HepG2 (cell line): ENCODE measurements around the gene BCL2L13. TPM values are rescaled to one million over a fixed set of nuclear protein-coding genes. Genes with fewer than 3 reads are reported as not detected.

Experiments used
- ATAC-seq: fragments of 200-7000 bp; cut with Tn5 transposase; 3 replicates; pipeline ENCODE4 v1.9.1; 2020; ENCODE audit warnings: mild to moderate bottlenecking, moderate library complexity
- BruUV-seq: library from RNA; stranded (reverse); fragments of 400-500 nt; replicated peaks from 2 replicates; lab custom pipeline; 2021; lab: Mats Ljungman, UMichigan
- CTCF ChIA-PET: fragments of 300-600 bp; formaldehyde crosslinking; extraction: SDS; loops from one replicate; lab custom pipeline; 2021; ENCODE audit warnings: low total read pairs, inconsistent platforms, low intra/inter-chr PET ratio; lab: Yijun Ruan, JAX
- POLR2A ChIA-PET: fragments of 350-600 bp; sonication (Branson Sonifier 250); formaldehyde crosslinking; loops from one replicate; lab custom pipeline; 2020; ENCODE audit warnings: antibody characterized with exemption, inconsistent platforms; lab: Yijun Ruan, JAX
- DNase-seq: peaks from one replicate; pipeline ENCODE4 v3.0.0-alpha.2; 2015; ENCODE audit warnings: low spot score
- FAIRE-seq: peaks from 3 replicates; lab custom pipeline; 2011; peaks lifted over from hg19 to GRCh38; lab: Jason Lieb, UNC
- H2AFZ ChIP-seq: one replicate; pipeline ENCODE4 v1.6.1; 2011; ENCODE audit warnings: low read length, inconsistent platforms
- H3K27ac ChIP-seq: fragments of 300-600 bp; 3 replicates; pipeline ENCODE4 v1.8.0; 2011; ENCODE audit warnings: mixed run types, mild to moderate bottlenecking, mixed read lengths, low read length, inconsistent platforms; ENCODE audit not compliant: insufficient read depth; ENCODE audit errors: extremely low read length
- H3K27me3 ChIP-seq, 2 experiments: fragments of 200-600 bp in 1 of 2; 2 replicates in 1 of 2; 3 replicates in 1 of 2; pipeline versions ENCODE4 v1.6.0 to v1.8.0; 2011; ENCODE audit warnings: low read length in 2 of 2, mild to moderate bottlenecking in 2 of 2, moderate library complexity in 2 of 2, inconsistent platforms in 1 of 2; ENCODE audit not compliant: insufficient read depth in 2 of 2, control insufficient read depth in 1 of 2
- H3K36me3 ChIP-seq, 2 experiments: fragments of 200-600 bp in 1 of 2; replicated peaks in 1 of 2; 2 replicates in 1 of 2; 3 replicates in 1 of 2; pipeline versions ENCODE4 v1.5.1 to v1.8.0; 2011; ENCODE audit warnings: low read length in 2 of 2, inconsistent platforms in 1 of 2; ENCODE audit not compliant: insufficient read depth in 2 of 2, control insufficient read depth in 1 of 2
- H3K4me1 ChIP-seq: 2 replicates; pipeline ENCODE4 v1.5.1; 2012; ENCODE audit warnings: low read length, inconsistent platforms; ENCODE audit not compliant: insufficient read depth
- H3K4me2 ChIP-seq: 2 replicates; pipeline ENCODE4 v1.6.0; 2011; ENCODE audit warnings: low read depth, low read length, inconsistent platforms
- H3K4me3 ChIP-seq, 3 experiments: fragments of 200-600 bp in 1 of 3; sonication (generic), shearing (Covaris generic) in 1 of 3; replicated peaks in 1 of 3; 2 replicates each; pipeline ENCODE4 v1.5.1; 2011 to 2016; ENCODE audit warnings: low read length in 3 of 3, inconsistent platforms in 2 of 3, low read depth in 2 of 3, mild to moderate bottlenecking in 2 of 3, control low read depth in 1 of 3, mixed read lengths in 1 of 3; ENCODE audit not compliant: insufficient read depth in 1 of 3
- H3K79me2 ChIP-seq: one replicate; pipeline ENCODE4 v1.6.1; 2011; ENCODE audit warnings: low read length, inconsistent platforms; ENCODE audit not compliant: insufficient read depth
- H3K9ac ChIP-seq: 2 replicates; pipeline ENCODE4 v1.6.0; 2011; ENCODE audit warnings: mild to moderate bottlenecking, low read depth, low read length, inconsistent platforms; ENCODE audit not compliant: insufficient read depth
- H3K9me3 ChIP-seq: 2 replicates; pipeline ENCODE4 v1.5.1; 2012; ENCODE audit warnings: mild to moderate bottlenecking, low read length
- H4K20me1 ChIP-seq: 2 replicates; pipeline ENCODE4 v1.6.0; 2011; ENCODE audit warnings: inconsistent platforms, mild to moderate bottlenecking, low read length, moderate library complexity; ENCODE audit not compliant: insufficient read depth
- FOXA1 ChIP-seq, 2 experiments: fragments of 450-650 bp in 1 of 2; sonication (generic) in 1 of 2; formaldehyde crosslinking in 1 of 2; IDR thresholded peaks; 2 replicates each; pipeline versions ENCODE4 v1.4.0 to v1.6.1; 2016 to 2020; ENCODE audit warnings: missing genetic modification reagents in 1 of 2
- NCOA1 ChIP-seq: sonication (generic); formaldehyde crosslinking; IDR thresholded peaks from 2 replicates; pipeline ENCODE4 v1.9.0; 2021; ENCODE audit warnings: missing genetic modification reagents
- RAD21 ChIP-seq: fragments of 450-650 bp; formaldehyde crosslinking; IDR thresholded peaks from 2 replicates; pipeline ENCODE4 v1.5.0; 2020; ENCODE audit warnings: mild to moderate bottlenecking
- WGBS: methylation state at CpG from one replicate; pipeline ENCODE4 v1.1.6; 2017; ENCODE audit warnings: low lambda C conversion rate; 5-methylcytosine and 5-hydroxymethylcytosine counted together
- in situ Hi-C: cut with HindIII; loops from 2 replicates; pipeline ENCODE4 v1.10.0; 2017; ENCODE audit warnings: low pct_unique_long_range_greater_than_20kb; ENCODE audit not compliant: extremely low pct_ligation_motif_present
- intact Hi-C: fragments of 100-400 bp; cut with micrococcal nuclease; formaldehyde crosslinking; loops from one replicate; pipeline ENCODE4 v1.10.0; 2022; ENCODE audit not compliant: unreplicated experiment
- polyA plus RNA-seq, 8 experiments: library from polyadenylated mRNA; depleted of rRNA in 3 of 8; stranded (reverse) in 7 of 8; unstranded in 1 of 8; fragments of >200 nt; fragmentation: Illumina TruSeq in 4 of 8; extraction: Trizol in 4 of 8; gene quantifications; 2 replicates each; pipeline versions ENCODE4 v1.2.1 to v1.2.3, GENCODE V29; 2011 to 2016; ENCODE audit warnings: low read depth in 4 of 8, missing spikeins in 1 of 8, mixed read lengths in 1 of 8; ENCODE audit not compliant: insufficient read depth in 1 of 8
- total RNA-seq, 5 experiments: library from RNA; depleted of rRNA; stranded (reverse); fragments of >200 nt; fragmentation: Illumina TruSeq; extraction: Trizol; gene quantifications; 2 replicates each; pipeline ENCODE4 v1.2.3, GENCODE V29; 2016; ENCODE audit warnings: low read depth in 1 of 5
- TF ChIP-seq, protein P1 (sequence below): IDR thresholded peaks from 2 replicates; pipeline ENCODE4 v1.6.1; 2018; ENCODE audit warnings: missing genetic modification reagents, mild to moderate bottlenecking, missing compliant biosample characterization
- TF ChIP-seq, protein P2 (sequence below): sonication (generic); formaldehyde crosslinking; IDR thresholded peaks from 2 replicates; pipeline ENCODE4 v1.4.0; 2020; ENCODE audit warnings: missing genetic modification reagents
- TF ChIP-seq, protein P3 (sequence below): sonication (generic); formaldehyde crosslinking; IDR thresholded peaks from 2 replicates; pipeline ENCODE4 v1.4.0; 2020; ENCODE audit warnings: missing genetic modification reagents; ENCODE audit errors: not compliant biosample characterization
- TF ChIP-seq, protein P4 (sequence below): sonication (generic); formaldehyde crosslinking; IDR thresholded peaks from 2 replicates; pipeline ENCODE4 v1.9.0; 2022; ENCODE audit warnings: missing genetic modification reagents, mild to moderate bottlenecking, borderline replicate concordance
- TF ChIP-seq, protein P5 (sequence below): sonication (generic); formaldehyde crosslinking; IDR thresholded peaks from 2 replicates; pipeline ENCODE4 v1.5.0; 2020; ENCODE audit warnings: mild to moderate bottlenecking, missing genetic modification reagents, borderline replicate concordance

Gene BCL2L13
- total and polyA plus RNA-seq, 2 of the 13 experiments (the other 11 are each of a cell fraction or from before 2014, with no cell fraction given): 13.5 to 14.6 TPM

DNA sequence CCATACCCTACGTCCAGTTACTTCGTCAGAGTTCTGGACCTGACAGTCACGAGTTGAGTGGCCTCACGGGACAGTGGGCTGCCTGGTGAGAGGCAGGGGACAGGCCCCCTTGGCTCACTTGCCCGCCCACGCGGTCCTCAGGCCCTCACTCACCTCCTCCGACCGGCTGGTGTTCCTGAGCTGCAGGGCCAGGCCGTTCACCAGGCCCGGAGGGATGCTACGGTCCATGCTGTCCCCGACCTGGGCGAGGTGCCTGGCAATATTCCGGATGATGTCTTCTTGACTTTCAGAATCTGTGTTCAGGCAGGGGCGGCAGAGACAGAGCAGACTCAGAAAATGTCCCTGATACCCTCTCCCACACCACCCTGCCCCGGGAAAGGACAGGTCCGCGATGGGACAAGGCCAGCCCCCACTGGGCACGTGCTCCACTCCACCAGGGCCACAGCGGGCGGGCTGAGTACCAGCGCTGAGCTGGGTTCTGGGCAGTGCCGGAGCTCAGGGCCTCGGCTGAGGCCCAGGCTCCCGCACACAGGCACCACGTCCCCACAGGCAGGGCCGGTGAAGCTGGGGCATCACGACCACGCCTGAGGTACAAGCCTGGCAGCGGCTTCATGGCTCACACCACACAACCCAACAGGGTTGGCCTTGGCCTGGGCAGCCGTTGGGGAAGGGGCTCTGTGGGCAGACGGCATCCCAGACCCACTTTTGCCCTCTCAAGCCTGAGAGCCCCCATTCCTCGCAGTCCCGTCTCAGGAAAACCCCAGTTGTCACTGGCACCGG, 100.8 kb downstream of the BCL2L13 start:
- BruUV-seq: no TSS peak
- no peaks in the 10 kb centered on the region for H3K4me1 ChIP-seq
- H2AFZ ChIP-seq: no peak overlapping the region
- H3K36me3 ChIP-seq: peaks cover 11 to 35% of the 10 kb centered on the region in 2 experiments; a peak in 4 of 5 replicates
- H4K20me1 ChIP-seq: no peaks in the 10 kb centered on the region
- ChIA-PET CTCF (no interaction called here), POLR2A (no interaction called here)
- no peak overlapping the region for H3K9ac ChIP-seq
- no peaks in the 10 kb centered on the region for H3K79me2 ChIP-seq
- in situ Hi-C loops: no loop called here
- no peaks in the 10 kb centered on the region for H3K27me3 ChIP-seq
- FAIRE-seq (no peak), DNase-seq (no peak), ATAC-seq (no peak)
- 95% methylated on average over 22 of the region's 36 CpGs for WGBS
- H3K27ac ChIP-seq: no peak overlapping the region
- H3K9me3 ChIP-seq: no peaks in the 10 kb centered on the region
- H3K4me2 ChIP-seq: no peak overlapping the region
- intact Hi-C loops: no loop called here
- H3K4me3 ChIP-seq: no peak overlapping the region
- TF ChIP-seq, protein P1, sequence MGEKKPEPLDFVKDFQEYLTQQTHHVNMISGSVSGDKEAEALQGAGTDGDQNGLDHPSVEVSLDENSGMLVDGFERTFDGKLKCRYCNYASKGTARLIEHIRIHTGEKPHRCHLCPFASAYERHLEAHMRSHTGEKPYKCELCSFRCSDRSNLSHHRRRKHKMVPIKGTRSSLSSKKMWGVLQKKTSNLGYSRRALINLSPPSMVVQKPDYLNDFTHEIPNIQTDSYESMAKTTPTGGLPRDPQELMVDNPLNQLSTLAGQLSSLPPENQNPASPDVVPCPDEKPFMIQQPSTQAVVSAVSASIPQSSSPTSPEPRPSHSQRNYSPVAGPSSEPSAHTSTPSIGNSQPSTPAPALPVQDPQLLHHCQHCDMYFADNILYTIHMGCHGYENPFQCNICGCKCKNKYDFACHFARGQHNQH (CRISPR knock-in tag): no peak
- TF ChIP-seq, protein P2, sequence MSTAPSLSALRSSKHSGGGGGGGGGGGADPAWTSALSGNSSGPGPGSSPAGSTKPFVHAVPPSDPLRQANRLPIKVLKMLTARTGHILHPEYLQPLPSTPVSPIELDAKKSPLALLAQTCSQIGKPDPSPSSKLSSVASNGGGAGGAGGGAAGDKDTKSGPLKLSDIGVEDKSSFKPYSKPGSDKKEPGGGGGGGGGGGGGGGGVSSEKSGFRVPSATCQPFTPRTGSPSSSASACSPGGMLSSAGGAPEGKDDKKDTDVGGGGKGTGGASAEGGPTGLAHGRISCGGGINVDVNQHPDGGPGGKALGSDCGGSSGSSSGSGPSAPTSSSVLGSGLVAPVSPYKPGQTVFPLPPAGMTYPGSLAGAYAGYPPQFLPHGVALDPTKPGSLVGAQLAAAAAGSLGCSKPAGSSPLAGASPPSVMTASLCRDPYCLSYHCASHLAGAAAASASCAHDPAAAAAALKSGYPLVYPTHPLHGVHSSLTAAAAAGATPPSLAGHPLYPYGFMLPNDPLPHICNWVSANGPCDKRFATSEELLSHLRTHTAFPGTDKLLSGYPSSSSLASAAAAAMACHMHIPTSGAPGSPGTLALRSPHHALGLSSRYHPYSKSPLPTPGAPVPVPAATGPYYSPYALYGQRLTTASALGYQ (CRISPR knock-in tag): no peak
- TF ChIP-seq NCOA1 (CRISPR knock-in tag): no peak
- TF ChIP-seq, protein P3, sequence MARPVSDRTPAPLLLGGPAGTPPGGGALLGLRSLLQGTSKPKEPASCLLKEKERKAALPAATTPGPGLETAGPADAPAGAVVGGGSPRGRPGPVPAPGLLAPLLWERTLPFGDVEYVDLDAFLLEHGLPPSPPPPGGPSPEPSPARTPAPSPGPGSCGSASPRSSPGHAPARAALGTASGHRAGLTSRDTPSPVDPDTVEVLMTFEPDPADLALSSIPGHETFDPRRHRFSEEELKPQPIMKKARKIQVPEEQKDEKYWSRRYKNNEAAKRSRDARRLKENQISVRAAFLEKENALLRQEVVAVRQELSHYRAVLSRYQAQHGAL (CRISPR knock-in tag): no peak
- TF ChIP-seq, protein P4, sequence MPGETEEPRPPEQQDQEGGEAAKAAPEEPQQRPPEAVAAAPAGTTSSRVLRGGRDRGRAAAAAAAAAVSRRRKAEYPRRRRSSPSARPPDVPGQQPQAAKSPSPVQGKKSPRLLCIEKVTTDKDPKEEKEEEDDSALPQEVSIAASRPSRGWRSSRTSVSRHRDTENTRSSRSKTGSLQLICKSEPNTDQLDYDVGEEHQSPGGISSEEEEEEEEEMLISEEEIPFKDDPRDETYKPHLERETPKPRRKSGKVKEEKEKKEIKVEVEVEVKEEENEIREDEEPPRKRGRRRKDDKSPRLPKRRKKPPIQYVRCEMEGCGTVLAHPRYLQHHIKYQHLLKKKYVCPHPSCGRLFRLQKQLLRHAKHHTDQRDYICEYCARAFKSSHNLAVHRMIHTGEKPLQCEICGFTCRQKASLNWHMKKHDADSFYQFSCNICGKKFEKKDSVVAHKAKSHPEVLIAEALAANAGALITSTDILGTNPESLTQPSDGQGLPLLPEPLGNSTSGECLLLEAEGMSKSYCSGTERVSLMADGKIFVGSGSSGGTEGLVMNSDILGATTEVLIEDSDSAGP (CRISPR knock-in tag): no peak
- TF ChIP-seq RAD21 (CRISPR knock-in tag): no peak
- TF ChIP-seq FOXA1 (IDR thresholded peaks at IDR 0.05): no peak
- no peak for TF ChIP-seq FOXA1 (CRISPR knock-in tag; IDR thresholded peaks at IDR 0.05)
- TF ChIP-seq, protein P5, sequence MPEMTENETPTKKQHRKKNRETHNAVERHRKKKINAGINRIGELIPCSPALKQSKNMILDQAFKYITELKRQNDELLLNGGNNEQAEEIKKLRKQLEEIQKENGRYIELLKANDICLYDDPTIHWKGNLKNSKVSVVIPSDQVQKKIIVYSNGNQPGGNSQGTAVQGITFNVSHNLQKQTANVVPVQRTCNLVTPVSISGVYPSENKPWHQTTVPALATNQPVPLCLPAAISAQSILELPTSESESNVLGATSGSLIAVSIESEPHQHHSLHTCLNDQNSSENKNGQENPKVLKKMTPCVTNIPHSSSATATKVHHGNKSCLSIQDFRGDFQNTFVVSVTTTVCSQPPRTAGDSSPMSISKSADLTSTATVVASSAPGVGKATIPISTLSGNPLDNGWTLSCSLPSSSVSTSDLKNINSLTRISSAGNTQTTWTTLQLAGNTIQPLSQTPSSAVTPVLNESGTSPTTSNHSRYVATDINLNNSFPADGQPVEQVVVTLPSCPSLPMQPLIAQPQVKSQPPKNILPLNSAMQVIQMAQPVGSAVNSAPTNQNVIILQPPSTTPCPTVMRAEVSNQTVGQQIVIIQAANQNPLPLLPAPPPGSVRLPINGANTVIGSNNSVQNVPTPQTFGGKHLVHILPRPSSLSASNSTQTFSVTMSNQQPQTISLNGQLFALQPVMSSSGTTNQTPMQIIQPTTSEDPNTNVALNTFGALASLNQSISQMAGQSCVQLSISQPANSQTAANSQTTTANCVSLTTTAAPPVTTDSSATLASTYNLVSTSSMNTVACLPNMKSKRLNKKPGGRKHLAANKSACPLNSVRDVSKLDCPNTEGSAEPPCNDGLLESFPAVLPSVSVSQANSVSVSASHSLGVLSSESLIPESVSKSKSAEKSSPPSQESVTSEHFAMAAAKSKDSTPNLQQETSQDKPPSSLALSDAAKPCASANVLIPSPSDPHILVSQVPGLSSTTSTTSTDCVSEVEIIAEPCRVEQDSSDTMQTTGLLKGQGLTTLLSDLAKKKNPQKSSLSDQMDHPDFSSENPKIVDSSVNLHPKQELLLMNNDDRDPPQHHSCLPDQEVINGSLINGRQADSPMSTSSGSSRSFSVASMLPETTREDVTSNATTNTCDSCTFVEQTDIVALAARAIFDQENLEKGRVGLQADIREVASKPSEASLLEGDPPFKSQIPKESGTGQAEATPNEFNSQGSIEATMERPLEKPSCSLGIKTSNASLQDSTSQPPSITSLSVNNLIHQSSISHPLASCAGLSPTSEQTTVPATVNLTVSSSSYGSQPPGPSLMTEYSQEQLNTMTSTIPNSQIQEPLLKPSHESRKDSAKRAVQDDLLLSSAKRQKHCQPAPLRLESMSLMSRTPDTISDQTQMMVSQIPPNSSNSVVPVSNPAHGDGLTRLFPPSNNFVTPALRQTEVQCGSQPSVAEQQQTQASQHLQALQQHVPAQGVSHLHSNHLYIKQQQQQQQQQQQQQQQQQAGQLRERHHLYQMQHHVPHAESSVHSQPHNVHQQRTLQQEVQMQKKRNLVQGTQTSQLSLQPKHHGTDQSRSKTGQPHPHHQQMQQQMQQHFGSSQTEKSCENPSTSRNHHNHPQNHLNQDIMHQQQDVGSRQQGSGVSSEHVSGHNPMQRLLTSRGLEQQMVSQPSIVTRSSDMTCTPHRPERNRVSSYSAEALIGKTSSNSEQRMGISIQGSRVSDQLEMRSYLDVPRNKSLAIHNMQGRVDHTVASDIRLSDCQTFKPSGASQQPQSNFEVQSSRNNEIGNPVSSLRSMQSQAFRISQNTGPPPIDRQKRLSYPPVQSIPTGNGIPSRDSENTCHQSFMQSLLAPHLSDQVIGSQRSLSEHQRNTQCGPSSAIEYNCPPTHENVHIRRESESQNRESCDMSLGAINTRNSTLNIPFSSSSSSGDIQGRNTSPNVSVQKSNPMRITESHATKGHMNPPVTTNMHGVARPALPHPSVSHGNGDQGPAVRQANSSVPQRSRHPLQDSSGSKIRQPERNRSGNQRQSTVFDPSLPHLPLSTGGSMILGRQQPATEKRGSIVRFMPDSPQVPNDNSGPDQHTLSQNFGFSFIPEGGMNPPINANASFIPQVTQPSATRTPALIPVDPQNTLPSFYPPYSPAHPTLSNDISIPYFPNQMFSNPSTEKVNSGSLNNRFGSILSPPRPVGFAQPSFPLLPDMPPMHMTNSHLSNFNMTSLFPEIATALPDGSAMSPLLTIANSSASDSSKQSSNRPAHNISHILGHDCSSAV (CRISPR knock-in tag): no peak
